ENCODE data around the gene PARVG.

DNA sequence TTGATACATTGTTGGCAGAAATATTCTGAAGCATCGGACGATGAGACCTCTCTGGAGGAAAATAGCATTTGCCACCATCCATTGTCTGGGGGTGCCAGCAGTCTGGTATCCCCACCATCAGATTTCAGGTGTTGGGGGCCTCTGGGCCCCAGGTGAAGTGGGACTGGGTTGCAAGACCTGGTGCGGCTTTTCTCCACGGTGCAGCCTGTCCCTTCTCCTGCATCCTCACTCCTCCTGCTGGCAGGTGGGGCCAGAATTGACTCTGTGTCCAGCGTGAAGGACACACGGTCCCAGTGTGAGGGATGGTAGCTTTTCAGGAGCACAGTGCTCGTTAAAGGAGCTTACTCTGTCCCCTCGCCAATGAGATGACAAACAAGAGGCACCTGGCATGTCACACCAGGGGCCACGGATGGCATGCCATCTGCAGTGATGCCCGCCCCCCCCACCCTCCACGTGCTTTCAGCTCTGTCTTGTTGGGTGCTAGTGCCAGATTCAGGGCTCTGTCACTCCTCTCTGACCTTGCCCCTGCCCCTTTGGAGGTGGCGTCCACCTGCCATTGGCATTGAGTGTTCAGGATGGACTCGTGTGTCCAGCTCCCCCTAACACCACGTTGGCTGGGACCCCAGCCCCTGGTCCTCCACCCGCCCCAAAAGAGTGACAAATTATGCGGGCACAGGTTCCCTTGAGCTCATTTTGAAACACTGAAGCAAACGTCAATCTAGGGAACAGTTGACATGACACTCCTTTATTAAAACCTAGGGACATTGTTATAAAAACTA is 62.4 kb downstream of the PARVG start:
- TF ChIP-seq POLR2A (IDR thresholded peaks at IDR 0.05; ENCODE audit: extremely low read depth, insufficient read length): no peak
- TF ChIP-seq CTCF (IDR thresholded peaks at IDR 0.05; ENCODE audit: low read depth, low read length): no peak

Data from NB4 (cell line).